Stimulated activated CD4-positive, alpha-beta T cell treated with anti-CD3 and anti-CD28 coated beads, TNF-alpha, amount 100 ng/mL, for 1 hour (primary cell): ENCODE measurements around the gene TM7SF2.
"Not testable (repeated sequence)": the region's sequence is repeated elsewhere in the genome, so short reads cannot be mapped to it uniquely, and the experiment has no call there.

ENCODE experiments used
- DNase-seq, 3 donors: peaks; one replicate each; pipeline ENCODE4 v3.0.0-alpha.2; 2020; ENCODE audit warnings: low read depth in 3 of 3, low spot score in 1 of 3

TM7SF2 gene

DNA sequence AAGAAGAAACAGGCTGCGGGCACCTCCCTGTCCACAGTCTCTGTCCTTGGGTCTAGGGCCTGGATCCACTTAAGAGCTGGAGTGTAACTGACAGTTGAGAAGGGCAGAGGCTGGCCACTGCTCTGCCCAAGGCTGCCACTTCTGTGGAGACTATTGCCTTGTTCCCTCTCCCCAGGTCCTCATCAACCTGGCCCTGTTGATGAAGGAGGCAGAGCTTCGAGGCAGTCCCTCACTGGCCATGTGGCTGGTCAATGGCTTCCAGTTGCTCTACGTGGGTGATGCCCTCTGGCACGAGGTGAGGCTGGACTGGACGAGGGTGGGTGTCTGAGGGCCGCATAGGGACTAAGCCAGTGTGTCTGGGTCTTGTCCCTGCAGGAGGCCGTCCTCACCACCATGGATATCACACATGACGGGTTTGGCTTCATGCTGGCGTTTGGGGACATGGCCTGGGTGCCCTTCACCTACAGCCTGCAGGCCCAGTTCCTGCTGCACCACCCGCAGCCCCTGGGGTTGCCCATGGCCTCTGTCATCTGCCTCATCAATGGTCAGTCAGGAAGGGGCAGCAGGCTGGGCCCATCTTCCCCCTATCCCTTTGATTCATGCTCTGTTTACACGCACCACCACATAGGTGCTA lies 3.0 kb downstream of the TM7SF2 start:
- no peak for DNase-seq

DNA sequence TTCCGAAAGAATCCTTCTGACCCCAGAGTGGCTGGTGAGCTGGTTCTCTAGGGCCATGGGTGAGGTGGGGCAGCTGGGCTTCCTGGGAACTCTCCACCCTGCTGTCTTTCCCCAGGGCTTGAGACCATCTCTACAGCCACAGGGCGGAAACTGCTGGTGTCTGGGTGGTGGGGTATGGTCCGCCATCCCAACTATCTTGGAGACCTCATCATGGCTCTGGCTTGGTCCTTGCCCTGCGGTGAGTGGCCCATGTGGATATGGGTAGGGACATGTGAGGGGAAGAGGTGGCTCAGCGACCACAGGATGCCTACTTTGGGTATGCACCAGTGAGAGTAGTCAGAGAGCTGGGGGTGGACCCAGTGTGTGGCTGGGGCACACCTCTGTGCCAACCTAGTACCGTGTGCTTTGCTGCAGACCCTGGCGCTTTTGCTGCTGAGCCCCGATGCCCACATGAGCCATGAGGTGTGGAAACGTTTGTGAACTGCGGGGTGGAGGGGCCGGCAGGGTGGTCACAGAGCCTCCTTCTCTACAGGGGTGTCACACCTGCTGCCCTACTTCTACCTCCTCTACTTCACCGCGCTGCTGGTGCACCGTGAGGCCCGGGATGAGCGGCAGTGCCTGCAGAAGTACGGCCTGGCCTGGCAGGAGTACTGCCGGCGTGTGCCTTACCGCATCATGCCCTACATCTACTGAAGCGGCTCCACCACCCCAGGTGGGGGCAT lies 3.9 kb downstream of the TM7SF2 start:
- no peak for DNase-seq

DNA sequence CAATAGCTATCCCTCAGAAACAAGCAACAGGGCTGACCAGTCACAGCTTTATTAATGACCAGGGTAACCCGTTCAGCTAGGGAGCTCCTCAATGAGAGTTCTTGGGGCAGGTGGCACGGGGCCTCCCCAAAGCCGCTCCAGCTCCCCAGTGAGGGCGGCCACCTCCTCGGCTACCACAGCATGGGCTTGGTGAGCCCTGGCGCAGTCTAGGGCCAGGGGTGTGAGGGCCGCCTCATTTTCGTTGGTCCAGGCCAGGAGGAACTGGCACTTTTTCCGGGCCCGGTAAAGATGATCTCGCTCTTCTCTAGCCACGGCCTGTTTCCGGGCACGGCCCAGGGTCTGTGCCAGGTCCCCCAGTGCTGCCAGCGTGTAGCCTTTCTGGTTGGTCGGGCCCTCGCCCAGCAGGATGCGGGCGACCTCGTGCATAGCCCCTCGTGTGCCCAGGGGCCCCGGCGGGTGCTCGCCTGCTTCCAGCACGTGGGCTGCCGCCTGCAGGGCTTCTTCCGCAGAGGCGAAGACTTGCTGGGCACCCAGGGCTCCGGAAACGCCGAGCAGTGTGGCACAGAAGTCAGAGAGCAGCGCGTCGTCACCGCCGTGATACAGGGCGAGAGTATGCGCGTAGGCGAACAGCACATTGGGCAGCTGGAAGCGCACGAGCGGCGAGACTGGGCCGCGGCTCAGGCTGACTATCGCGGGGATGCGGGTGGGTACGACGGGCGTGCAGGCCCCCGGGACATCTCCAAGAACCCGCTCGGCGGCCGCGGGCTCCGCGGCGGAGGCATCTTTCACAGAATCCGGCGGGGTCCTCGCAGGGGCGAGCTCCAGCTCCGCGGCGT lies 4.9 kb downstream of the TM7SF2 start:
- DNase-seq, result peak in 1 of 3 donors; percentile 48

DNA sequence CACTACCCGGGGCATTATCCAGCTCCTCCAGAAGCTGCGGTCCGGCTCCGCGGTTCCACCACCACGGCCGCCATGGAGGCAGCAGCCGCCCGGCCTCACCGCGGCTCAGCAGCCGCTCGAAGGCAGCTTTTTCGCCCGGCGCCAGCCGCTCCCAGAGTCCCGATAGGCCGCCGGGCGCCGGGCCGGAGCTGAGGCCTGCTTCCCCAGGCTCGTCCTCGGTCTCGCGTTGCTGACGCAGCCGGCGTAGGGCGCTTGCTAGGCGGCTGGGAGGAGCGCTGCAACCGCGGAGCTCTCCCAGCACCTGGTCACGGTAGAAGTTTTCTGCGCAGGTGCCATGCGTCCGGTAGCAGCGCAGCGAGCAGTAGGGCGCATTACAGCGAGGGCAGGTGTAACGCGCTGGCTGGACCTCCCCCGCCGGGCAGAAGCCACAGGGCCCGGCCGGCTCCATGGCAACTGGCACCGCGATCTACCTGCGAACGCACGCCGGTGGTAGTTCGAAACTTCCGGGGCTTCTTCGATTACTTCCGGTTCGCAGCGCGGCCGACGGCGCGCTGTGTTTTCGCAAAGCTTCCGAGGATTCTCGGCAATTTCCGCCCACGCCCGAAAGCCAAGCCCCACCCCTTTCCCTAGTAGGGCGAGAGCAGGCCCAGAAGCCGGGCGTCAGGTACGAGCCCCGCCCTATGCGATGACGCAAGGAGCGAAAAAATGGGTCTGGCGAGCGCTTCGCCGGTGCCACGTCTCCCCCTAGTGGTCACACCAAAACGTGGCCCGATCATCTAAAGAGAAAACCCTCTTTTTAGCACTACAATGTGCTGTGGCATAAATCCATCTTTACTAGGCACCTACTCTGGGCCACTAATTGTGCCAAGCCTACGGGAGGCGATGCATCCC lies 5.8 kb downstream of the TM7SF2 start, which contains the start of gene ZNHIT2:
ZNHIT2 (minus strand) TSS at position 496 of the 891 bp plus-strand sequence; CDS start at position 448, 48 bp downstream.
- peak; percentile 99 to 100 (median 99) for DNase-seq

DNA sequence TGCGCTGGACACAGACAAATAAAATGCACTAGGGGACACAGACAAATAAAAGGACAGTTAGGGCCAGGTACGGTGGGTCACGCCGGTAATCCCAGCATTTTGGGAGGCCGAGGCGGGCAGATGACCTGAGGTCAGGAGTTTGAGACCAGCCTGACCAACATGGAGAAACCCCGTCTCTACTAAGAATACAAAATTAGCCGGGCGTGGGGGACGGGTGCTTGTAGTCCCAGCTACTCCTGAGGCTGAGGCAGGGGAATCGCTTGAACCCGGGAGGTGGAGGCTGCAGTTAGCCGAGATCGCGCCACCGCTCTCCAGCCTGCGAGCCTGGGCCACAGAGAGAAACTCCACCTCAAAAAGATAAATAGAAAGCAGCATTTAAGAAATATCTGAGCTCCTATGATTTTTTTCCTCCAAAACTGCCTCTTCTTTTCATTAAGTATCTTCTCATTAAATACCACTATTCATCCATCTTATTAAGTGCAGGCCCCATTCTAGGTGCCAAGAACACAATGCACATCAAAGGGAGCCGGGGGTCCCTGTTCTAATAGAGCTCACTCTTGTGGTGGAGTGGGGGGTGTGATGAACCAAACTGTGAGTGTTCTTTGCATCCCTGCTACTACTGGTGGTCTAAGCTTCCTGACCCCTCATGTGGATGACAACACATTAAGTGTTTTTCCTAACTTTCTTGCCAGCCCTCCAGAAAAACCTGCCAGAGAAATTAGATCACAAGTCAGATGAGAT lies 6.6 kb downstream of the TM7SF2 start:
- DNase-seq, result no peak

DNA sequence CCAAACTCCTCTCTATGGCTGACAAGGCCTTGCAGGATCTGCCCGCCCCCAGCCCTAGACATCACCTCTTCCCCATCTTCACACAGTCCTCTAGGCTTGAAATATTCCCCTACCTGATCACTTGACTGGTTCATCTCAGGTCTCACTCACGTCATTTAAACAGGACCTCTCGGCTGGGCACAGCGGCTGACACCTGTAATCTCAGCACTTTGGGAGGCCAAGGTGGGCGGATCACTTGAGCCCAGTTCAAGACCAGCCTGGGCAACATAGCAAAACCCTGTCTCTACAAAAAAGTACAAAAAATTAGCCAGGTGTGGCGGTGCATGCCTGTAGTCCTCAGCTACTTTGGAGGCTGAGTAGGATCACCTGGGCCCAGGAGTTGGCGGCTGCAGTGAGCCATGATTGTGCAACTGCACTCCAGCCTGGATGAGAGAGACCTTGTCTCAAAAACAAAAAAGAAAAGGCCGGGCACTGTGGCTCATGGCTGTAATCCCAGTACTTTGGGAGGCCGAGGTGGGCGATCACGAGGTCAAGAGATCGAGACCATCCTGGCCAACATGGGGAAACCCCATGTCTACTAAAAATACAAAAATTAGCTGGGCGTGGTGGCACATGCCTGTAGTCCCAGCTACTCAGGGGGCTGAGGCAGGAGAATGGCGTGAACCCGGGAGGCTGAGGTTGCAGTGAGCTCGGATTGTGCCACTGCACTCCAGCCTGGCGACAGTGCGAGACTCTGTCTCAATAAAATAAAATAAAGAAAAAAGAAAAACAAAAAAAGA lies 7.4 kb downstream of the TM7SF2 start:
- not testable (repeated sequence) for DNase-seq

DNA sequence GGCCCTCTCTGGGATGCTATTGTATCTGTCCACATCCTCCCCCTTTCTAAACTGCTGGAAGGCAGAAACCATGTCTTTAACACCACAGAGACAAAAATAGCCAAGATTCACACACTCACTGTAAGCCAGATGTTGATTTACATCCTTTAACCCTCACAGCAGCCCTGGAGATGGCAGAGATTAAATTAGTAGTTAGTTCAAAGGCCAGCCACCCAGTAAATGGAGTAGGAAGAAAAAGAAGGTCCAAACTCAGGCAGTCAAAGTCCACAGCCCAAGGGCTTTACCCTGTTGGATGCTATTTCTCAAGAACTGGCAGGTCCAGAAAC lies 8.0 kb downstream of the TM7SF2 start:
- DNase-seq, result no peak

DNA sequence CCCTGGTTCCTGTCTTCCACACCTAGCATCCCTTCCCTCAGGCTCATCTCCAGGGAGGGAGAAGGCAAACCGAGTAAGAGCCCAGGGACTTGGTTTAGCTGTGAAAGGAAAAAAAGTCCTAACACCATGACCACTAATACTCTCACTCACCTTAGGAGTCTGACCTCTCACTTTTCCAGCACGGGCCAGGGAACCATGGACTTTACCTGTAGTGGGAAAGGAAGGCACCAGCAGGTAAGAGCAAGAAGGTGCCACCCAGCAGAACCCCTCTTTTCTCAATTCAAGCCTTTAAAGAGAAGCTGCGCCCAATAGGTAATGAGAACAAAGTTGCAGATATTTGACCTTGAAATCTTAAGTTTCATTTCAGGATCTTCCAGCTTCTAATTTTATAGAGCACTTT lies 9.2 kb downstream of the TM7SF2 start:
- no peak for DNase-seq

DNA sequence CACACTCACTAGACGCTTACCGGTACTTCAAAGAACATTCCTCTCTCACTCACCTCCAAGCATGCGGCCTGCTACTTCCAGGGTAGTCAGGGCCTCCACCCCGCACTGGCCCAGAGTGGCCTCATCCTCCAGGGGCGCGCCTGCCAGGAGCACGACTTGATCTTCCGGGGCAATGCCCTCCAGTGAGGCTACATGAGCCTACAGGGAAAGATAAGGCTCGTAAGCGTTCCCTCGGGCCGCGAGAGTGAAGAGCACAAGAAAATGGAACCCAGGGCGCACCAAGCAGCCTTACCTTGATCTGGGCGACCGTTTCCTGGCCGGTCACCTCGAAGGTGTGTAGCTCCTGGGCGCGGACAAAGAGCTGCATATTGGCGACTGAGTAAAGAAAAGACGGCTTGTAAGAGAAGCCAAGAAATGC lies 9.8 kb downstream of the TM7SF2 start:
- DNase-seq, result no peak

DNA sequence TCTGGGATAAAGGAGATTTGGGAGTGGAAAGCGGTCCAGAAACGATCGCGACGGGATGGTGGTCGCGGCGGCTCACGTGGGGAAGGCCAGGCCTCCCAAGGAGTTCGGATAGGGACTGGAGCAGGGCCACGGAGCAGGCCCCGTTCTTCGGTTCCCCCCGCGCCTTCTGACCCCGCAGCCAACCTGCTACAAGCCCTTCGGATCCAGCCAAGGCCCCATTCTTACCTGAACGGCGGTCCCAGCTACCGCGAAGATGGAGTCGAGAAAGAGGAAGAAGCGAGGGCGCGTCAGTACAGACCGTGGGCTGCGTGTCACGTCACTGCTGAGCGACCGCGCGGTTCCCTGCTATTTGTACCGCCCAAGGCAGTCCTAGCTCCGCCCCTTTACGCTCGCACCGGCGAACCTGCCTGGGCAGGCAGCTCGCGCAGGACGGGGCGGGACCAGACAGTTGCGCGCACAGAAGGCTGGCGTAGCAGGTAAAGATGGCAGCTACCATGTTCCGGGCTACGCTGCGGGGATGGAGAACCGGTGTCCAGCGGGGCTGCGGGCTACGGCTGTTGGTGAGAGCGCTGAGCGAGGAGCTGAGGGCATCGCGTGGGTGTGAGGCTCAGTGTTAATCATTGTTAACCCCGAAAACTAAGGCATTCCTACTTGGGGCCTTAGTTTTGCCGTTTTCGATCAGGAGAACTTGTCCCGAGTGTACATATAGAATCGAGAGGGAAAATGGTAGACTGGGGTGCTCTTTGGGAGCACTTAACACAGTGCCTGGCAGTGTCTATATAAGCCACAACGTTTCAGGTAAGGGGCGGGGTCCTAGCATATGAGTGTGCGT lies 10.4 kb downstream of the TM7SF2 start, which contains the start of the genes FAU and MRPL49:
FAU (minus strand) TSS at position 270 of the 832 bp plus-strand sequence. CDS start 321 bp downstream, outside the sequence.
MRPL49 (plus strand) TSS at position 457 of the 832 bp plus-strand sequence; CDS start at position 483, 26 bp downstream.
- DNase-seq, result peak; percentile 96

DNA sequence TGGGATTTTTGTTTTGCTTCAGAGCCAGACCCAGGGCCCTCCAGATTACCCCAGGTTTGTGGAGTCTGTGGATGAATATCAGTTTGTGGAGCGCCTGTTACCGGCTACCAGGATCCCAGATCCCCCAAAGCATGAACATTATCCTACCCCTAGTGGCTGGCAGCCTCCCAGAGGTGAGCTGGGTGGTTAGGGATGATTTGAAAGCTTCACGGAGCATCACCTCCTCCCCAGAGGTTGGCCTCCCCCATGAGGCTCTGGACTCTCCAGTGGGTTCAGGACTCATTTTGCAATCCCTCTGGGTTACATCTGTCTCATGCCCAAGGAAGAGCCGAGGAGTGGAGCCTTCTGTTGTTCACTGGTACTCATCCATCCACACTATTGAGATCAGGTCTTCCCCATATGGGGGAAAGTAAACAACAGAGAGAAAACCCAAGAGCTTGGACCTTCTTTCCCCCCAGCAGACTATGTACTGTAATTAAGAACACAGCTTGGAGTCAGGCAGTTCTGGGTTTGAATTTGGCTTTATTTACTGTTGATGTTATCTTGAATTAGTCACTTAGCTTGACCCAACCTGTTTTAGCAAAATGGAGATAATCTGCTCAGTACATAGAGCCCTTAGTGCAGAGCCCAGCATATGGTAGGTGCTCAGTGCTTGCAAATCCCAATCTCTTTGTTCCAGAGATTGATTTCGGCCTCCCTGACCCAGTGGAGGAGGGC lies 13.0 kb downstream of the TM7SF2 start:
- no peak for DNase-seq

DNA sequence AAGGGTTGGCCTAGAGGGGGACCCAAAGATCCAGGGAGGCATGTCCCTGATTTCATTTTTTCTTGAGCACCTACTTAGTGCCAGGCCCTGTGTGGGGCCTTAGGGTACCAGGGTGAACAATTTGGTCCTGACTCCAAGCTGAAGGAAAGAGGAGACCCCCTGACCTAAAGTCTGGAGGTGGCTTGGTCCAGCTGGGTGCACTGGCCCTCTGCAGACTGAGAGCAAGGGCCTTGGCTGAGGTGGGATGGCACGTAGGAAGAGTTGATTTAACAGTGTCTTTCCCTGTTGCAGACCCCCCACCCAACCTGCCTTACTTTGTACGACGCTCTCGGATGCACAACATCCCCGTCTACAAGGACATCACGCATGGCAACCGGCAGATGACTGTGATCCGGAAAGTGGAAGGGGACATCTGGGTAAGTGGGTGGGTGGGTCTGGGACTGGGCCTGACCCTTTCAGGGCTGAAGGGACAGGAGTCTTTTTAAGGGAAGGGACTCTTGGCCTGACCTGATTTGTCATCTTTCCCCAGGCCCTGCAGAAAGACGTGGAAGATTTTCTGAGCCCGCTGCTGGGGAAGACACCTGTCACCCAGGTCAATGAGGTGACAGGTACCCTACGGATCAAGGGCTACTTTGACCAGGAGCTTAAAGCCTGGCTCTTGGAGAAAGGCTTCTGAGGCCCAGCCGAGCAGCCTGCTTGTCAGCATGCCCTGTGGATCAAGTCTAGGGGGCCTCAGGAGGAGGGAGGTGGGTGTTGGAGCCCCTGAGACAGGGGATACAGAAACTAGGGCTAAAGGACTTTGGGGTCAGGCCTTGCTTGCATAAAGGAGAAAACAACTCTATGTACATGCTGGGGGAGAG lies 13.8 kb downstream of the TM7SF2 start:
- no peak for DNase-seq

DNA sequence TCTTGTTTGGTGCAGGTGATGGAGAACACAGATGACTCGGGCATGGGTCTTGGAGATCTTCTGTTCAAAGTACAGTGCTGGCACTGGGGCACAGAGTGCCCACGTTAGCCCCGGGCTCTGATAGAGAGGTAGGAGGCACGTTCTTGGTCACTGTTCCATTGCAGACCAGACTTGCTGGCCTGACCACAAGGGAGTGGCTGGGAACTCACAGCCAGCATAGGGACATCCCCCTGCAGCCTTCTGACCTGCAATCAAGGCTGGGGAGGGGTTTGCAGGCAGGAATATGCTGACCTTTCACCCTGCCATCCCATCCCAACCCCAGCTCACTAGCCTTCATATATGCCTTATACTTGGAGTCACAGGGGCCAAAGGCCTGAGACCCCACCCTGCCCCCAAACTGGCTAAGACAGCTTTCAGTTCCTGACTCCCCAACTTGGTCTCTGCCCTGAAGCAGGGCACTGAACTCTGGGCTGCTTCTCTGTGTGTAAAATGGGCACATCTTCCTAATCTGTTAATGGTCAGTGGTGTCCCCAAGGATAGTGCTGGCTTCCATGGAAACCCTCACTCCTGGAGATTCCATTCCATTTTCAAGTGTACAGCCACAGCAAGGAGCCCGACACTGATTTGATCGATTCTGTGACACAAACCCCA lies 15.1 kb downstream of the TM7SF2 start:
- no peak for DNase-seq

DNA sequence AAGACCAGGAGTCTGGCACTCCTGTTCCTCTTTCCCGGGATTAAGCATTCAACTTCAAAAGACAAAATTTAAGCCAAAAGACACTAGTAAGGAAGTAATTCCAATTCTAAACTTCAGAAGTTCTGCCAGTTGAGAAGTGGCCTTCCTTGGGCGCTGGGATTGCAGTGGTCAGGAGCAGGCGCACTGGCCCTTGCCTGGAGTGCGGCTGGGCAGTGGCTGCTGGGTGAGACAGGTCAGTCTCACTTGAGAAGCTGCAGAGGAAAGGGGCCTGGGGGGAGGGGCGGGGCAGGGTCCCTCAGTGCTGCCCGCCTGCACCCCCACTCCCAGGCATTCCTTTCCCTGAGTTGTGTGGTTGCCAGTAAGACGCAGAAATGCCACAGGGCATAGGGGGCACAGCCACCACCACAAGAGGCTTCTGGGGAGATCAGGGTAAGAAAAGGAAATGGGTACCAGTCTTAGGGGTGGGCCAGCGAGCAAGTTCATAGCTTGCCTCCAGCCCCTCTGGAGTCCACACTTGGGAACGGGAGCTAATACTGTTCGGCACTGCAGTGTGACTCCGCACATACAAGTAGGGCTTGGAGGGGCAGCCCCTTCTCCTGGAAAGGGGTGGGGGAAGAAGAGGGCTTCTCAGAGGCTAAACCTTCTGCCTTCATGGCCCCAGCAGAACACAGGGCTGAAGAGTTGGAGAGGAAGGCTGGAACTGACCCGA lies 16.0 kb downstream of the TM7SF2 start:
- no peak for DNase-seq
